K562 (cell line): ENCODE data around the gene BEST4. TPM values are rescaled to one million over a fixed set of nuclear protein-coding genes. Genes with fewer than 3 reads are reported as not detected.

Experiments
- BCOR ChIP-seq: fragments of 450-650 bp; IDR thresholded peaks from 2 replicates; pipeline ENCODE4 v1.6.1; 2016
- CBX8 ChIP-seq: fragments of 200-600 bp; sonication (generic); IDR thresholded peaks from 2 replicates; pipeline ENCODE4 v1.6.1; 2012; ENCODE audit warnings: borderline replicate concordance, mixed run types, low read depth, mild to moderate bottlenecking, moderate library complexity, mixed read lengths, low read length, control low read depth, inconsistent platforms; ENCODE audit not compliant: poor library complexity, severe bottlenecking; ENCODE audit errors: extremely low read depth
- MTA2 ChIP-seq: fragments of 450-650 bp; IDR thresholded peaks from 2 replicates; pipeline ENCODE4 v1.6.1; 2016; ENCODE audit warnings: low read depth
- MYBL2 ChIP-seq, 2 experiments: fragments of 450-650 bp in 1 of 2; sonication (generic) in 1 of 2; formaldehyde crosslinking in 1 of 2; IDR thresholded peaks; 2 replicates each; pipeline versions ENCODE4 v1.6.1 to v1.8.1; 2017 to 2022; ENCODE audit warnings: borderline replicate concordance in 1 of 2, inconsistent platforms in 1 of 2, low read depth in 1 of 2, mild to moderate bottlenecking in 1 of 2, missing genetic modification reagents in 1 of 2, moderate library complexity in 1 of 2
- POLR2A ChIP-seq: fragments of 450-650 bp; conservative IDR thresholded peaks from 2 replicates; pipeline ENCODE4 v1.6.1; 2016
- RB1 ChIP-seq: fragments of 450-650 bp; IDR thresholded peaks from 2 replicates; pipeline ENCODE4 v1.6.1; 2017; ENCODE audit warnings: low read depth, mild to moderate bottlenecking
- STAT5A ChIP-seq: IDR thresholded peaks from 2 replicates; pipeline ENCODE4 v1.6.1; 2012; ENCODE audit warnings: low read length, inconsistent platforms, borderline replicate concordance
- ZNF174 ChIP-seq: fragments of 250-450 bp; sonication (Bioruptor Pico); IDR thresholded peaks from 2 replicates; pipeline ENCODE4 v1.4.0; 2020; ENCODE audit warnings: mild to moderate bottlenecking
- ZNF3 ChIP-seq: fragments of 250-450 bp; sonication (Bioruptor Pico); IDR thresholded peaks from 2 replicates; pipeline ENCODE4 v1.5.0; 2021; ENCODE audit warnings: mild to moderate bottlenecking, moderate library complexity
- ZNF586 ChIP-seq: fragments of 450-650 bp; formaldehyde crosslinking; conservative IDR thresholded peaks from 2 replicates; pipeline ENCODE4 v1.4.0; 2020; ENCODE audit warnings: mild to moderate bottlenecking, moderate library complexity
- polyA plus RNA-seq, 8 experiments: library from polyadenylated mRNA; depleted of rRNA in 4 of 8; stranded (reverse) in 5 of 8; unstranded in 3 of 8; fragments of >200 nt; fragmentation: Nextera tagmentation in 2 of 8; fragmentation: Illumina TruSeq in 1 of 8; extraction: Ambion mirVana in 2 of 8; extraction: Trizol in 1 of 8; gene quantifications; 2 replicates each; pipeline versions ENCODE4 v1.2.1 to v1.2.3, GENCODE V29; 2011 to 2014; ENCODE audit warnings: inconsistent platforms in 1 of 8, missing spikeins in 1 of 8
- total RNA-seq, 7 experiments: library from RNA; depleted of rRNA in 6 of 7; stranded (reverse); fragments of >200 nt in 6 of 7; fragmentation: Illumina TruSeq in 2 of 7; extraction: Trizol in 2 of 7; gene quantifications; 2 replicates each; pipeline versions ENCODE4 v1.2.1 to v1.2.3, GENCODE V29; 2011 to 2021; ENCODE audit warnings: low replicate concordance in 1 of 7
- TF ChIP-seq, protein P1 (sequence below): fragments of 250-450 bp; sonication (Bioruptor Pico); IDR thresholded peaks from 2 replicates; pipeline ENCODE4 v1.5.0; 2021; ENCODE audit warnings: mild to moderate bottlenecking, borderline replicate concordance
- TF ChIP-seq, protein P2 (sequence below): sonication (generic); formaldehyde crosslinking; IDR thresholded peaks from 2 replicates; pipeline ENCODE4 v1.8.0; 2023; ENCODE audit warnings: mild to moderate bottlenecking, missing genetic modification reagents
- TF ChIP-seq, protein P3 (sequence below): sonication (generic); formaldehyde crosslinking; IDR thresholded peaks from 2 replicates; pipeline ENCODE4 v1.8.1; 2023; ENCODE audit warnings: mild to moderate bottlenecking, missing genetic modification reagents
- TF ChIP-seq, protein P4 (sequence below), 2 experiments: IDR thresholded peaks; 2 replicates each; pipeline ENCODE4 v1.6.1; 2011; ENCODE audit warnings: borderline replicate concordance in 1 of 2, control low read depth in 1 of 2, low read depth in 1 of 2, low read length in 1 of 2, mild to moderate bottlenecking in 1 of 2, mixed read lengths in 1 of 2, moderate library complexity in 1 of 2; ENCODE audit not compliant: insufficient read depth in 1 of 2, insufficient read length in 1 of 2, poor library complexity in 1 of 2, severe bottlenecking in 1 of 2; ENCODE audit errors: extremely low read depth in 1 of 2
- TF ChIP-seq, protein P5 (sequence below): IDR thresholded peaks from 2 replicates; pipeline ENCODE4 v1.6.1; 2011; ENCODE audit not compliant: insufficient read length; ENCODE audit errors: extremely low read depth

The BEST4 gene
- total and polyA plus RNA-seq, 9 of the 15 experiments (the other 6 are each of a cell fraction or from before 2014, with no cell fraction given), result 0.07 to 0.11 TPM; not detected in 7

DNA sequence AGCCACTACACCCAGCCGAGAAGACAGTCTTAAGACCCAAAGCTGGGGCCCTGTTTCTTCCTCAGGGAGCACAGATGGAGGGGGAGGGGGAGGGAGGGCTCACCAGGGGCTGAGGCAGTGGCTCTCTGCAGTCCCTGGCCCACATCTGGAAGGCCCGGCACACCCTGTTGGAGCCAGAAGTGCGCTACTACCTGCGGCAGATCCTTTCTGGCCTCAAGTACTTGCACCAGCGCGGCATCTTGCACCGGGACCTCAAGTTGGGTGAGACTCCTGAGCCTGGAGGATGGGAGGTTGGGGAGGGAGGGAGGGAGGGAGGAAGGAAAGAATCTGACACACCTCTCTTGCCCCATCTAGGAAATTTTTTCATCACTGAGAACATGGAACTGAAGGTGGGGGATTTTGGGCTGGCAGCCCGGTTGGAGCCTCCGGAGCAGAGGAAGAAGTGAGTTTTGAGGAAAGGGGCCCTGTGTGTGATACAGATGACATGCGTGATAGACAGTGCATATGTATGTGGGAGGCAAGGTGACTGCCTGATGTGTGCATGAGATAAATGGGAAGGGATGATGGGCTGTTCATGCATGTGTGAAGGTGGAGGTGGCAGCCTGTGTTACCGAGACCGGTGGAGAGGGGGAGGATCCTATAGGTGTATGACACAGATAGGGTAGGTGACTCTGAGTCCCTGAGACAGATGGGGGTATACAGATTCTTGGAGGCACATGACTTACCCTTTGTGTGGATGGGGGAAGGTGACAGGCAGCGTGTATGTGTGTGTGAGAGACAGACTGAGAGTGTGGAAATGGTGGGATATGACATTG is 13.7 kb upstream of the BEST4 start (continued):
- TF ChIP-seq, protein P1, sequence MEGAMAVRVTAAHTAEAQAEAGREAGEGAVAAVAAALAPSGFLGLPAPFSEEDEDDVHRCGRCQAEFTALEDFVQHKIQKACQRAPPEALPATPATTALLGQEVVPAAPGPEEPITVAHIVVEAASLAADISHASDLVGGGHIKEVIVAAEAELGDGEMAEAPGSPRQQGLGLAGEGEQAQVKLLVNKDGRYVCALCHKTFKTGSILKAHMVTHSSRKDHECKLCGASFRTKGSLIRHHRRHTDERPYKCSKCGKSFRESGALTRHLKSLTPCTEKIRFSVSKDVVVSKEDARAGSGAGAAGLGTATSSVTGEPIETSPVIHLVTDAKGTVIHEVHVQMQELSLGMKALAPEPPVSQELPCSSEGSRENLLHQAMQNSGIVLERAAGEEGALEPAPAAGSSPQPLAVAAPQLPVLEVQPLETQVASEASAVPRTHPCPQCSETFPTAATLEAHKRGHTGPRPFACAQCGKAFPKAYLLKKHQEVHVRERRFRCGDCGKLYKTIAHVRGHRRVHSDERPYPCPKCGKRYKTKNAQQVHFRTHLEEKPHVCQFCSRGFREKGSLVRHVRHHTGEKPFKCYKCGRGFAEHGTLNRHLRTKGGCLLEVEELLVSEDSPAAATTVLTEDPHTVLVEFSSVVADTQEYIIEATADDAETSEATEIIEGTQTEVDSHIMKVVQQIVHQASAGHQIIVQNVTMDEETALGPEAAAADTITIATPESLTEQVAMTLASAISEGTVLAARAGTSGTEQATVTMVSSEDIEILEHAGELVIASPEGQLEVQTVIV, result no peak
- TF ChIP-seq POLR2A, result peak; percentile 48; the same call in 1 of the 2 replicates
- TF ChIP-seq ZNF174 (CRISPR knock-in tag), result no peak
- no peak for TF ChIP-seq STAT5A
- TF ChIP-seq CBX8, result no peak
- TF ChIP-seq, protein P2, sequence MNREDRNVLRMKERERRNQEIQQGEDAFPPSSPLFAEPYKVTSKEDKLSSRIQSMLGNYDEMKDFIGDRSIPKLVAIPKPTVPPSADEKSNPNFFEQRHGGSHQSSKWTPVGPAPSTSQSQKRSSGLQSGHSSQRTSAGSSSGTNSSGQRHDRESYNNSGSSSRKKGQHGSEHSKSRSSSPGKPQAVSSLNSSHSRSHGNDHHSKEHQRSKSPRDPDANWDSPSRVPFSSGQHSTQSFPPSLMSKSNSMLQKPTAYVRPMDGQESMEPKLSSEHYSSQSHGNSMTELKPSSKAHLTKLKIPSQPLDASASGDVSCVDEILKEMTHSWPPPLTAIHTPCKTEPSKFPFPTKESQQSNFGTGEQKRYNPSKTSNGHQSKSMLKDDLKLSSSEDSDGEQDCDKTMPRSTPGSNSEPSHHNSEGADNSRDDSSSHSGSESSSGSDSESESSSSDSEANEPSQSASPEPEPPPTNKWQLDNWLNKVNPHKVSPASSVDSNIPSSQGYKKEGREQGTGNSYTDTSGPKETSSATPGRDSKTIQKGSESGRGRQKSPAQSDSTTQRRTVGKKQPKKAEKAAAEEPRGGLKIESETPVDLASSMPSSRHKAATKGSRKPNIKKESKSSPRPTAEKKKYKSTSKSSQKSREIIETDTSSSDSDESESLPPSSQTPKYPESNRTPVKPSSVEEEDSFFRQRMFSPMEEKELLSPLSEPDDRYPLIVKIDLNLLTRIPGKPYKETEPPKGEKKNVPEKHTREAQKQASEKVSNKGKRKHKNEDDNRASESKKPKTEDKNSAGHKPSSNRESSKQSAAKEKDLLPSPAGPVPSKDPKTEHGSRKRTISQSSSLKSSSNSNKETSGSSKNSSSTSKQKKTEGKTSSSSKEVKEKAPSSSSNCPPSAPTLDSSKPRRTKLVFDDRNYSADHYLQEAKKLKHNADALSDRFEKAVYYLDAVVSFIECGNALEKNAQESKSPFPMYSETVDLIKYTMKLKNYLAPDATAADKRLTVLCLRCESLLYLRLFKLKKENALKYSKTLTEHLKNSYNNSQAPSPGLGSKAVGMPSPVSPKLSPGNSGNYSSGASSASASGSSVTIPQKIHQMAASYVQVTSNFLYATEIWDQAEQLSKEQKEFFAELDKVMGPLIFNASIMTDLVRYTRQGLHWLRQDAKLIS (CRISPR knock-in tag), result no peak
- no peak for TF ChIP-seq MYBL2 (IDR thresholded peaks at IDR 0.05; ENCODE audit: low read depth)
- no peak for TF ChIP-seq MYBL2 (CRISPR knock-in tag; IDR thresholded peaks at IDR 0.05; ENCODE audit: borderline replicate concordance)
- TF ChIP-seq, protein P3, sequence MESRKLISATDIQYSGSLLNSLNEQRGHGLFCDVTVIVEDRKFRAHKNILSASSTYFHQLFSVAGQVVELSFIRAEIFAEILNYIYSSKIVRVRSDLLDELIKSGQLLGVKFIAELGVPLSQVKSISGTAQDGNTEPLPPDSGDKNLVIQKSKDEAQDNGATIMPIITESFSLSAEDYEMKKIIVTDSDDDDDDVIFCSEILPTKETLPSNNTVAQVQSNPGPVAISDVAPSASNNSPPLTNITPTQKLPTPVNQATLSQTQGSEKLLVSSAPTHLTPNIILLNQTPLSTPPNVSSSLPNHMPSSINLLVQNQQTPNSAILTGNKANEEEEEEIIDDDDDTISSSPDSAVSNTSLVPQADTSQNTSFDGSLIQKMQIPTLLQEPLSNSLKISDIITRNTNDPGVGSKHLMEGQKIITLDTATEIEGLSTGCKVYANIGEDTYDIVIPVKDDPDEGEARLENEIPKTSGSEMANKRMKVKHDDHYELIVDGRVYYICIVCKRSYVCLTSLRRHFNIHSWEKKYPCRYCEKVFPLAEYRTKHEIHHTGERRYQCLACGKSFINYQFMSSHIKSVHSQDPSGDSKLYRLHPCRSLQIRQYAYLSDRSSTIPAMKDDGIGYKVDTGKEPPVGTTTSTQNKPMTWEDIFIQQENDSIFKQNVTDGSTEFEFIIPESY (CRISPR knock-in tag), result no peak
- 0 out of 2 replicates have a peak, but pooled peaks have one; percentile 21 for TF ChIP-seq BCOR
- TF ChIP-seq, protein P4, sequence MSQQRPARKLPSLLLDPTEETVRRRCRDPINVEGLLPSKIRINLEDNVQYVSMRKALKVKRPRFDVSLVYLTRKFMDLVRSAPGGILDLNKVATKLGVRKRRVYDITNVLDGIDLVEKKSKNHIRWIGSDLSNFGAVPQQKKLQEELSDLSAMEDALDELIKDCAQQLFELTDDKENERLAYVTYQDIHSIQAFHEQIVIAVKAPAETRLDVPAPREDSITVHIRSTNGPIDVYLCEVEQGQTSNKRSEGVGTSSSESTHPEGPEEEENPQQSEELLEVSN (IDR thresholded peaks at IDR 0.05; ENCODE audit: borderline replicate concordance in 1 of 2, extremely low read depth in 1 of 2, insufficient read depth in 1 of 2, insufficient read length in 1 of 2, low read depth in 1 of 2, low read length in 1 of 2, poor library complexity in 1 of 2, severe bottlenecking in 1 of 2), result no peak
- TF ChIP-seq ZNF3, result no peak
- TF ChIP-seq, protein P5, sequence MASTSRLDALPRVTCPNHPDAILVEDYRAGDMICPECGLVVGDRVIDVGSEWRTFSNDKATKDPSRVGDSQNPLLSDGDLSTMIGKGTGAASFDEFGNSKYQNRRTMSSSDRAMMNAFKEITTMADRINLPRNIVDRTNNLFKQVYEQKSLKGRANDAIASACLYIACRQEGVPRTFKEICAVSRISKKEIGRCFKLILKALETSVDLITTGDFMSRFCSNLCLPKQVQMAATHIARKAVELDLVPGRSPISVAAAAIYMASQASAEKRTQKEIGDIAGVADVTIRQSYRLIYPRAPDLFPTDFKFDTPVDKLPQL, result no peak
- peak; percentile 51; the same call in 1 of the 2 replicates for TF ChIP-seq MTA2
- no peak for TF ChIP-seq ZNF586 (CRISPR knock-in tag)
- TF ChIP-seq RB1, result no peak
